GM12878 (cell line): Measurements from ENCODE around the gene DAAM2. TPM values are rescaled to one million over a fixed set of nuclear protein-coding genes. Genes with fewer than 3 reads are reported as not detected.

Experiments used
- ATAC-seq: fragments of 200-7000 bp; cut with Tn5 transposase; 3 replicates; pipeline ENCODE4 v1.9.1; 2020; ENCODE audit warnings: mild to moderate bottlenecking, moderate library complexity
- BruUV-seq: library from RNA; stranded (reverse); fragments of 400-500 nt; replicated peaks from 2 replicates; lab custom pipeline; 2021; lab: Mats Ljungman, UMichigan
- CTCF ChIA-PET: fragments of 300-600 bp; sonication (Branson Sonifier 250); formaldehyde crosslinking; extraction: SDS; loops from one replicate; lab custom pipeline; 2021; ENCODE audit warnings: inconsistent platforms; lab: Yijun Ruan, JAX
- POLR2A ChIA-PET: fragments of 350-600 bp; formaldehyde crosslinking; extraction: SDS; loops from one replicate; lab custom pipeline; 2021; ENCODE audit warnings: inconsistent platforms; lab: Charles Lee
- RAD21 ChIA-PET: fragments of 300-600 bp; sonication (Branson Sonifier 250); formaldehyde crosslinking; loops from one replicate; lab custom pipeline; 2023; ENCODE audit warnings: antibody characterized with exemption; ENCODE audit not compliant: unreplicated experiment; lab: Charles Lee
- SMC1A ChIA-PET: fragments of 300-600 bp; sonication (Branson Sonifier 250); formaldehyde crosslinking; loops from one replicate; lab custom pipeline; 2023; ENCODE audit not compliant: unreplicated experiment, uncharacterized antibody; lab: Charles Lee
- DNase-seq: peaks from one replicate; pipeline ENCODE4 v3.0.0-alpha.2; 2011; ENCODE audit warnings: low read depth, low spot score
- FAIRE-seq: peaks from 3 replicates; lab custom pipeline; 2011; peaks lifted over from hg19 to GRCh38; lab: Jason Lieb, UNC
- H2AFZ ChIP-seq: 2 replicates; pipeline ENCODE4 v1.6.0; 2011; ENCODE audit warnings: low read depth, low read length, control low read depth; ENCODE audit not compliant: control insufficient read depth
- H3K27ac ChIP-seq: 2 replicates; pipeline ENCODE4 v1.5.1; 2011; ENCODE audit warnings: control low read depth; ENCODE audit not compliant: control insufficient read depth, insufficient read depth
- H3K27me3 ChIP-seq, 2 experiments: replicated peaks in 1 of 2; 2 replicates each; pipeline versions ENCODE4 v1.6.0 to v1.6.1; 2011; ENCODE audit warnings: low read length in 1 of 2; ENCODE audit not compliant: control insufficient read depth in 2 of 2, insufficient read depth in 2 of 2
- H3K36me3 ChIP-seq, 2 experiments: 2 replicates each; pipeline ENCODE4 v1.5.1; 2011; ENCODE audit warnings: low read length in 1 of 2; ENCODE audit not compliant: control insufficient read depth in 2 of 2, insufficient read depth in 2 of 2
- H3K4me1 ChIP-seq: 2 replicates; pipeline ENCODE4 v1.6.1; 2011; ENCODE audit warnings: mild to moderate bottlenecking, low read length, moderate library complexity, mixed read lengths; ENCODE audit not compliant: control insufficient read depth, insufficient read depth
- H3K4me2 ChIP-seq: 2 replicates; pipeline ENCODE4 v1.6.0; 2011; ENCODE audit warnings: control low read depth; ENCODE audit not compliant: control insufficient read depth, insufficient read depth
- H3K4me3 ChIP-seq: fragments of 200-600 bp; sonication (generic); 2 replicates; pipeline ENCODE4 v1.5.1; 2016
- H3K79me2 ChIP-seq: 2 replicates; pipeline ENCODE4 v1.6.0; 2011; ENCODE audit warnings: low read length; ENCODE audit not compliant: control insufficient read depth, insufficient read depth
- H3K9ac ChIP-seq: 2 replicates; pipeline ENCODE4 v1.8.0; 2011; ENCODE audit warnings: low read length, control low read depth, mixed read lengths; ENCODE audit not compliant: control insufficient read depth, insufficient read depth
- H3K9me3 ChIP-seq: replicated peaks from 3 replicates; pipeline ENCODE4 v1.5.1; 2011; ENCODE audit warnings: mild to moderate bottlenecking, low read length; ENCODE audit not compliant: control insufficient read depth, insufficient read depth
- H4K20me1 ChIP-seq: 2 replicates; pipeline ENCODE4 v1.6.0; 2011; ENCODE audit not compliant: control insufficient read depth, insufficient read depth
- BHLHE40 ChIP-seq, 2 experiments: fragments of 450-650 bp in 1 of 2; IDR thresholded peaks; 2 replicates each; pipeline ENCODE4 v1.6.1; 2011 to 2017; ENCODE audit warnings: low read depth in 2 of 2, borderline replicate concordance in 1 of 2, improper control_type of control experiment in 1 of 2, low read length in 1 of 2, mild to moderate bottlenecking in 1 of 2
- CBX3 ChIP-seq: fragments of 200-600 bp; sonication (generic); IDR thresholded peaks from 2 replicates; pipeline ENCODE4 v1.6.1; 2016; ENCODE audit warnings: low read depth, borderline replicate concordance
- E2F4 ChIP-seq: IDR thresholded peaks from 2 replicates; pipeline ENCODE4 v1.6.1; 2012; ENCODE audit warnings: low read depth, low read length, improper control_type of control experiment
- KLF5 ChIP-seq: fragments of 450-650 bp; IDR thresholded peaks from 2 replicates; pipeline ENCODE4 v1.6.1; 2014; ENCODE audit warnings: mild to moderate bottlenecking; ENCODE audit not compliant: partially characterized antibody
- MLLT1 ChIP-seq: fragments of 450-650 bp; IDR thresholded peaks from 2 replicates; pipeline ENCODE4 v1.6.1; 2016; ENCODE audit warnings: mild to moderate bottlenecking
- SRF ChIP-seq, 2 experiments: IDR thresholded peaks; 2 replicates each; pipeline ENCODE4 v1.6.1; 2011; ENCODE audit warnings: low read depth in 2 of 2, low read length in 2 of 2, mild to moderate bottlenecking in 1 of 2, moderate library complexity in 1 of 2
- ZBTB11 ChIP-seq: fragments of 450-650 bp; formaldehyde crosslinking; IDR thresholded peaks from 2 replicates; pipeline ENCODE4 v1.5.0; 2022; ENCODE audit warnings: mild to moderate bottlenecking, missing genetic modification characterization
- ZNF622 ChIP-seq: fragments of 450-650 bp; IDR thresholded peaks from 2 replicates; pipeline ENCODE4 v1.6.1; 2017; ENCODE audit warnings: mild to moderate bottlenecking, inconsistent platforms
- WGBS: methylation state at CpG from one replicate; pipeline ENCODE4 v1.1.6; 2016; ENCODE audit warnings: low lambda C conversion rate; ENCODE audit not compliant: insufficient replicate concordance, insufficient coverage; ENCODE audit errors: missing lambda C conversion rate; 5-methylcytosine and 5-hydroxymethylcytosine counted together
- in situ Hi-C: fragments of 300-500 bp; cut with MboI; formaldehyde crosslinking; loops from 9 replicates; pipeline ENCODE4 v1.14.3; 2018; ENCODE audit warnings: mixed read lengths
- intact Hi-C: fragments of 100-400 bp; cut with micrococcal nuclease; formaldehyde crosslinking; loops from one replicate; pipeline ENCODE4 v1.14.2; 2022; ENCODE audit not compliant: unreplicated experiment
- polyA plus RNA-seq, 11 experiments: library from polyadenylated mRNA; depleted of rRNA in 4 of 11; unstranded in 6 of 11; stranded (reverse) in 5 of 11; fragments of >200 nt; fragmentation: Nextera tagmentation in 4 of 11; fragmentation: Illumina TruSeq in 1 of 11; extraction: Ambion mirVana in 4 of 11; extraction: Trizol in 1 of 11; gene quantifications; 1 replicate in 1 of 11; 2 replicates in 10 of 11; pipeline versions ENCODE4 v1.2.1 to v1.2.3, GENCODE V29; 2011 to 2016; ENCODE audit warnings: inconsistent platforms in 2 of 11, missing spikeins in 2 of 11, low read depth in 1 of 11
- total RNA-seq, 4 experiments: library from RNA; depleted of rRNA in 3 of 4; stranded (reverse); fragments of >200 nt in 3 of 4; fragmentation: Illumina TruSeq in 1 of 4; extraction: Trizol in 1 of 4; gene quantifications; 2 replicates each; pipeline versions ENCODE4 v1.2.1 to v1.2.3, GENCODE V29; 2013 to 2021

DAAM2 gene
- total and polyA plus RNA-seq, 10 of the 15 experiments (the other 5 are each of a cell fraction or from before 2014, with no cell fraction given), result 0.05 to 0.22 TPM; not detected in 8

- RAD21 ChIA-PET, result no interaction called here
Observed at GRCh38 chr6:39915866-39916265, 123.7 kb downstream of the DAAM2 start.

More at GRCh38 chr6:39915866-39916265, 123.7 kb downstream of the DAAM2 start:
- no TSS peak for BruUV-seq
- no peaks in the 10 kb centered on the region for H3K36me3 ChIP-seq
- no peaks in the 10 kb centered on the region for H4K20me1 ChIP-seq
- POLR2A ChIA-PET, result no interaction called here
- in situ Hi-C loops, result no loop called here
- DNase-seq, result no peak
- no peaks in the 10 kb centered on the region for H3K4me1 ChIP-seq
- TF ChIP-seq ZNF622 (no peak), E2F4 (no peak), KLF5 (no peak), ZBTB11 (CRISPR knock-in tag) (no peak), CBX3 (no peak), SRF (IDR thresholded peaks at IDR 0.05; ENCODE audit: low read depth in 2 of 2, low read length in 2 of 2) (no peak), BHLHE40 (IDR thresholded peaks at IDR 0.05; ENCODE audit: borderline replicate concordance in 1 of 2, low read depth in 2 of 2, low read length in 1 of 2) (no peak), MLLT1 (no peak)
- TF ChIP-seq, all 136 proteins: peak for 0
- Histone ChIP-seq H2AFZ (no peak overlapping the region), H3K27me3 (no peaks in the 10 kb centered on the region), H3K4me2 (no peak overlapping the region), H3K9me3 (no peaks in the 10 kb centered on the region), H3K79me2 (no peaks in the 10 kb centered on the region), H3K27ac (no peak overlapping the region), H3K4me3 (no peak overlapping the region), H3K9ac (no peak overlapping the region)
- SMC1A ChIA-PET, result interaction anchor here (1.2 kb wide), 1 partner anchor 11 kb away, joined by 3 read pairs; no protein-coding TSS in a partner anchor
- CTCF ChIA-PET, result interaction anchor here (0.6 to 1.0 kb wide), 2 partner anchors 26 to 1267 kb away, joined by 3 read pairs; no protein-coding TSS in a partner anchor
- FAIRE-seq (no peak), ATAC-seq (no peak)
- intact Hi-C loops, result no loop called here
- 47% methylated on average over 5 of the region's 5 CpGs for WGBS
